ENCODE measurements around the gene HSD17B12. TPM values are rescaled to one million over a fixed set of nuclear protein-coding genes. Genes with fewer than 3 reads are reported as not detected.

The HSD17B12 gene
- total and polyA plus RNA-seq, 2 of the 8 experiments (the other 6 are each of a cell fraction or from before 2014, with no cell fraction given), result 46.0 to 121 TPM

DNA sequence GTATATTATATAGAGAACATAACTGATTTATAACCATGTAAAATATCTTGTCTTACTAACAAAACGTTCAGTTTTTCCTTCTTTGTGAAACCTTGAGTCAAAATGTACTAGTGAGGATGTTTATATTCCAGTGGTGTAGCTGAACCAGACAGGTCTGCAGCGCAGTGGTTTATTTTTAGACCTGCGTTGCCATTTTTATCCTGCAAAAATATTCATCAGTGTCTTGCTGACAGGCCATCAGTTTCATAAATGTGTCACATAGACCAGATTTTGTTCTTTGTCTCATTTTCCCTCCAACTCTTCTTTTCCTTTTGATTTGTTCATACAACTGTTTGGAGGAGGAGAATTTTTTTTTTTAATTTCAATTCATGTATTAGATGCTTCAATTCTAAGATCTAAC lies 43.1 kb downstream of the HSD17B12 start (continued):
- TF ChIP-seq KDM1A (IDR thresholded peaks at IDR 0.05; ENCODE audit: borderline replicate concordance, low read length), result no peak

All from H1 (cell line).